ENCODE data around the gene OSBPL1A. TPM values are rescaled to one million over a fixed set of nuclear protein-coding genes. Genes with fewer than 3 reads are reported as not detected.

OSBPL1A gene
- total RNA-seq, 4 donors from 2014 or later = 81.4 to 109 (median 99.3) TPM

GRCh38 chr18:24114924-24115549 is 282.6 kb downstream of the OSBPL1A start:
- WGBS, 2 donors = 64 to 74% methylated on average over 4 of the region's 4 CpGs
- Histone ChIP-seq H3K9me3 (no peaks in the 10 kb centered on the region), H3K4me3 (no peak overlapping the region)

GRCh38 chr18:24112874-24113615 is 284.6 kb downstream of the OSBPL1A start:
- peaks cover 0 to 14% (median 0%) of the 10 kb centered on the region in 4 donors for H3K4me1 ChIP-seq
- no peak overlapping the region for H3K4me3 ChIP-seq
- no peaks in the 10 kb centered on the region for H3K9me3 ChIP-seq
- no peaks in the 10 kb centered on the region for H3K27me3 ChIP-seq
- H3K36me3 ChIP-seq = peaks cover 0 to 11% (median 0%) of the 10 kb centered on the region in 3 donors
- DNase-seq (ENCODE audit: low spot score in 2 of 2) = no peak
- TF ChIP-seq CTCF (IDR thresholded peaks at IDR 0.05) = no peak
- TF ChIP-seq EP300 (IDR thresholded peaks at IDR 0.05) = no peak
- no peak for TF ChIP-seq POLR2A (IDR thresholded peaks at IDR 0.05)
- H3K27ac ChIP-seq = no peak overlapping the region
- 84 to 87% methylated on average over 15 of the region's 15 CpGs for WGBS, 2 donors

More at GRCh38 chr18:24114924-24115549, 282.6 kb downstream of the OSBPL1A start:
- TF ChIP-seq CTCF (IDR thresholded peaks at IDR 0.05) (no peak), EP300 (IDR thresholded peaks at IDR 0.05) (no peak), POLR2A (IDR thresholded peaks at IDR 0.05) (no peak)
- Histone ChIP-seq H3K4me1 (peaks cover 0 to 11% (median 0%) of the 10 kb centered on the region in 4 donors), H3K27me3 (no peaks in the 10 kb centered on the region), H3K27ac (peak overlapping the region in 1 of 4 donors; percentile 38), H3K36me3 (peaks cover 0 to 17% (median 0%) of the 10 kb centered on the region in 3 donors)
- DNase-seq (ENCODE audit: low spot score in 2 of 2) = no peak

GRCh38 chr18:24112464-24112863 is 285.2 kb downstream of the OSBPL1A start:
- peaks cover 0 to 14% (median 0%) of the 10 kb centered on the region in 4 donors for H3K4me1 ChIP-seq
- H3K4me3 ChIP-seq = no peak overlapping the region
- TF ChIP-seq CTCF (IDR thresholded peaks at IDR 0.05) = no peak
- no peak for TF ChIP-seq POLR2A (IDR thresholded peaks at IDR 0.05)
- no peak for TF ChIP-seq EP300 (IDR thresholded peaks at IDR 0.05)
- no peak for DNase-seq (ENCODE audit: low spot score in 2 of 2)
- 85 to 93% methylated on average over 4 of the region's 4 CpGs for WGBS, 2 donors
- H3K36me3 ChIP-seq = peaks cover 0 to 10% (median 0%) of the 10 kb centered on the region in 3 donors
- no peaks in the 10 kb centered on the region for H3K27me3 ChIP-seq
- H3K9me3 ChIP-seq = no peaks in the 10 kb centered on the region
- no peak overlapping the region for H3K27ac ChIP-seq

Small RNAs within 50 kb of the gene (small RNA-seq; reads per million reads assigned to genes)
- gene MIR320C2 (0.47 reads per million), gene RF00017 (not detected), gene RF00019 (not detected), gene RNA5SP452 (0.38 reads per million), gene RNU5A-6P (not detected), gene RNU6-435P (not detected)

Other genes with a start within 250 kb of the OSBPL1A start
- 10 to 100 TPM; 18.6 to 30.2 (median 21.7) TPM for gene IMPACT, start 28.8 kb upstream of the OSBPL1A start, total RNA-seq
- gene HRH4, start 62.8 kb upstream of the OSBPL1A start, total RNA-seq = under 1 TPM in 1 of 4 donors, not detected in 3; 0.60 TPM